Mammary epithelial cell (primary cell): Measurements from ENCODE around the gene SLCO3A1.

Experiments
- CTCF ChIP-seq, 2 donors: IDR thresholded peaks in 1 of 2; conservative IDR thresholded peaks in 1 of 2; 2 replicates each; pipeline ENCODE4 v1.5.1; 2011 to 2012; ENCODE audit warnings: inconsistent platforms in 2 of 2, low read length in 2 of 2, mild to moderate bottlenecking in 2 of 2, control low read depth in 1 of 2, low read depth in 1 of 2; ENCODE audit not compliant: insufficient read depth in 1 of 2; ENCODE audit errors: extremely low read depth in 1 of 2
- EZH2 ChIP-seq: IDR thresholded peaks from 2 replicates; pipeline ENCODE4 v1.6.1; 2012; ENCODE audit warnings: low read length, inconsistent platforms, borderline replicate concordance

- no peak for TF ChIP-seq EZH2
- no peak for TF ChIP-seq CTCF (conservative IDR thresholded peaks at IDR 0.05 in 1 of 2, IDR thresholded peaks at IDR 0.05 in 1 of 2; ENCODE audit: extremely low read depth in 1 of 2, insufficient read depth in 1 of 2, low read depth in 1 of 2, low read length in 2 of 2)
Measured at GRCh38 chr15:91927585-91927984, 74.1 kb downstream of the SLCO3A1 start.
